ENCODE measurements around the gene RPS15. TPM values are rescaled to one million over a fixed set of nuclear protein-coding genes. Genes with fewer than 3 reads are reported as not detected.

Gene RPS15
- total RNA-seq, 3 donors from 2014 or later = 748 to 897 (median 892) TPM

GRCh38 chr19:1400281-1401137 lies 37.7 kb upstream of the RPS15 start:
- Histone ChIP-seq H3K9me3 (no peaks in the 10 kb centered on the region), H3K4me3 (peak overlapping the region; percentile 24), H3K4me1 (ENCODE audit: low read depth) (peaks cover 11% of the 10 kb centered on the region), H3K36me3 (ENCODE audit: low read depth) (no peaks in the 10 kb centered on the region)
- intact Hi-C loops (cut with DNase I, micrococcal nuclease) = no loop called here
- ATAC-seq (peak; percentile 34), DNase-seq (no peak)
- no peak for TF ChIP-seq CTCF (IDR thresholded peaks at IDR 0.05)

GRCh38 chr19:1401138-1401888 lies 36.9 kb upstream of the RPS15 start, which contains the start of gene GAMT:
Gene GAMT, minus strand, starts transcription at chr19:1401542. Its CDS starts 66 bp downstream, at chr19:1401476.
- peaks cover 12% of the 10 kb centered on the region for H3K4me1 ChIP-seq (ENCODE audit: low read depth)
- TF ChIP-seq CTCF (IDR thresholded peaks at IDR 0.05) = peak; percentile 11
- no peaks in the 10 kb centered on the region for H3K9me3 ChIP-seq
- intact Hi-C loops (cut with DNase I, micrococcal nuclease) = no loop called here
- DNase-seq = peak in 1 of 3 donors; percentile 53
- ATAC-seq = peak; percentile 53
- peak within 1 kb of the TSS; percentile 24 for H3K4me3 ChIP-seq
- no peaks in the 10 kb centered on the region for H3K36me3 ChIP-seq (ENCODE audit: low read depth)

- Histone ChIP-seq H3K4me3 (no peak overlapping the region), H3K4me1 (ENCODE audit: low read depth) (peaks cover 15% of the 10 kb centered on the region), H3K9me3 (no peaks in the 10 kb centered on the region), H3K36me3 (ENCODE audit: low read depth) (no peaks in the 10 kb centered on the region)
- TF ChIP-seq CTCF (IDR thresholded peaks at IDR 0.05) = no peak
- intact Hi-C loops (cut with DNase I, micrococcal nuclease) = no loop called here
- no peak for ATAC-seq
- no peak for DNase-seq
Observed at GRCh38 chr19:1401889-1402217, 36.3 kb upstream of the RPS15 start.

GRCh38 chr19:1402411-1403070 lies 35.7 kb upstream of the RPS15 start:
- intact Hi-C loops (cut with DNase I, micrococcal nuclease) = no loop called here

More at GRCh38 chr19:1402411-1403070, 35.7 kb upstream of the RPS15 start:
- ATAC-seq (no peak), DNase-seq (no peak)
- H3K36me3 ChIP-seq (ENCODE audit: low read depth) = no peaks in the 10 kb centered on the region
- peaks cover 15% of the 10 kb centered on the region for H3K4me1 ChIP-seq (ENCODE audit: low read depth)
- H3K4me3 ChIP-seq = no peak overlapping the region
- H3K9me3 ChIP-seq = no peaks in the 10 kb centered on the region
- no peak for TF ChIP-seq CTCF (IDR thresholded peaks at IDR 0.05)
